ENCODE data around the gene TRRAP. TPM values are rescaled to one million over a fixed set of nuclear protein-coding genes. Genes with fewer than 3 reads are reported as not detected.

The TRRAP gene
- total RNA-seq, 4 donors from 2014 or later = 46.4 to 69.4 (median 53.0) TPM

DNA sequence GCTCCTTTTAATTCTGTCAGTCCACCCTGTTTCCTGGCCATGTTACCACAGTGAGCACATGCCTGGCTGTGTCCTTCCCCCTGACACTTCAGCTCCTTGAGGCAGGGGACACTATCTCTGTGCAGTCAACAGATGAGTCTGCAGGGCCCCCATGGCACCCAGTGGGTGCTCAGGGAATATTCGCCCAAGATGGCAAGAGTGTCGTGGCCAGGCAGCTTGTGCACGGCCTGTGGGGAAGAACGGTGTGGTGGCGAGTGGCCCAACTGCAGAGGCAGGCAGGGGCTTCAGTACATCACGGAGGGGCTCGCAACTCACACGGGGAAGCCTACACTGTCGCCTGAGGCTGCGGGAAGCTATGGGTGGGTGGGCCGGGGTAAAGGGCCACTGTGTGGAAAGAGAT lies 91.1 kb downstream of the TRRAP start:
- 92 to 96% methylated on average over 10 to 11 of the region's 11 CpGs for WGBS, 2 donors
- TF ChIP-seq, protein P1, sequence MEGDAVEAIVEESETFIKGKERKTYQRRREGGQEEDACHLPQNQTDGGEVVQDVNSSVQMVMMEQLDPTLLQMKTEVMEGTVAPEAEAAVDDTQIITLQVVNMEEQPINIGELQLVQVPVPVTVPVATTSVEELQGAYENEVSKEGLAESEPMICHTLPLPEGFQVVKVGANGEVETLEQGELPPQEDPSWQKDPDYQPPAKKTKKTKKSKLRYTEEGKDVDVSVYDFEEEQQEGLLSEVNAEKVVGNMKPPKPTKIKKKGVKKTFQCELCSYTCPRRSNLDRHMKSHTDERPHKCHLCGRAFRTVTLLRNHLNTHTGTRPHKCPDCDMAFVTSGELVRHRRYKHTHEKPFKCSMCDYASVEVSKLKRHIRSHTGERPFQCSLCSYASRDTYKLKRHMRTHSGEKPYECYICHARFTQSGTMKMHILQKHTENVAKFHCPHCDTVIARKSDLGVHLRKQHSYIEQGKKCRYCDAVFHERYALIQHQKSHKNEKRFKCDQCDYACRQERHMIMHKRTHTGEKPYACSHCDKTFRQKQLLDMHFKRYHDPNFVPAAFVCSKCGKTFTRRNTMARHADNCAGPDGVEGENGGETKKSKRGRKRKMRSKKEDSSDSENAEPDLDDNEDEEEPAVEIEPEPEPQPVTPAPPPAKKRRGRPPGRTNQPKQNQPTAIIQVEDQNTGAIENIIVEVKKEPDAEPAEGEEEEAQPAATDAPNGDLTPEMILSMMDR (IDR thresholded peaks at IDR 0.05) = no peak
- TF ChIP-seq POLR2A (IDR thresholded peaks at IDR 0.05) = no peak
- H3K4me3 ChIP-seq (ENCODE audit: low read depth, poor library complexity, severe bottlenecking) = no peak overlapping the region
- peak in 1 of 2 donors; percentile 40 for DNase-seq (ENCODE audit: low spot score in 2 of 2)
- intact Hi-C loops (cut with DNase I; ENCODE audit: low total_unique reads) = no loop called here

DNA sequence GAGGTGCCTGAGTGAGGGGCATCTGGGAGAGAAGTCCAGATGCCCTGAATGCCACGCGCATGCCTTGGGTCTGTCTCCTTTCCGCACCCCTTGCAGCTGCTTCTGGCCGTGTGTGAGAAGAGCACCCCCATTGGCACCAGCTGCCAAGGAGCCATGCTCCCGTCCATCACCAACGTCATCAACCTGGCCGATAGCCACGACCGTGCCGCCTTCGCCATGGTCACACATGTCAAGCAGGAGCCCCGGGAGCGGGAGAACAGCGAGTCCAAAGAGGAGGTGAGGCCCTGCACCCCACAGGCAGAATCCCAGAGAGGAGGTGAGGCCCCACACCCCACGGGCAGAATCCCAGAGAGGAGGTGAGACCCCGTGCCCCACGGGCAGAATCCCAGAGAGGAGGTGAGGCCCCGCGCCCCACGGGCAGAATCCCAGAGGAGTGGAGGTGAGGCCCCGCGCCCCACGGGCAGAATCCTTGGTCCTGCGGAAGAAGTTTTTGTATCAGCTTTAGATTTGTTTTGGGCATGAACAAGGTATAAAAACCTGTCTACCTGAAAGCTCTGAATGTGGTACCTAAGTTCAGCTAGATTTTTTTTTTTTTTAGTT lies 91.8 kb downstream of the TRRAP start:
- TF ChIP-seq, protein P1 (IDR thresholded peaks at IDR 0.05) = no peak
- no peak for TF ChIP-seq POLR2A (IDR thresholded peaks at IDR 0.05)
- DNase-seq (ENCODE audit: low spot score in 2 of 2) = peak in 1 of 2 donors; percentile 77
- intact Hi-C loops (cut with DNase I; ENCODE audit: low total_unique reads) = no loop called here
- 92 to 96% methylated on average over 24 of the region's 24 CpGs for WGBS, 2 donors
- H3K4me3 ChIP-seq (ENCODE audit: low read depth, poor library complexity, severe bottlenecking) = no peak overlapping the region

DNA sequence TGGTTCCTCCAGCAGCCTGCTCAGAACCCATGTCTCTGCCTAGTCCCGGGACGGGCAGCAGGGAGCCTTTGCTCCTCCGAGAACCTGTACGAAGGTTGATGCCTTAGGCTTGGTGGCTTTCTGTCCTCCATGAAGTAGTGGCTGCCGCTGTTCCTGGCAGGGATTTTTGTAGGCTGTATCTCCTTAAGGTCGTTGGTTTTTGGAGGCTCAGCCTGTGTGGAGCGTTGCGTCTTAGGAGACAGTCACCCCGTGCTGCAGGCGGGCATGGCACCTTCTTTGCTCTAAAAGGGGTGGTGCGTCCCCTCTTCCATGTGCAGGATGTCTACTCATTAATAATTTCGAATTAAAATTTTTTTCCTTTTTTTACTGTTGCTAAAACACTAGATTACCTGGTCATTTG lies 92.5 kb downstream of the TRRAP start:
- H3K4me3 ChIP-seq (ENCODE audit: low read depth, poor library complexity, severe bottlenecking) = no peak overlapping the region
- no peak for TF ChIP-seq POLR2A (IDR thresholded peaks at IDR 0.05)
- TF ChIP-seq, protein P1 (IDR thresholded peaks at IDR 0.05) = no peak
- intact Hi-C loops (cut with DNase I; ENCODE audit: low total_unique reads) = no loop called here
- 89 to 94% methylated on average over 12 of the region's 12 CpGs for WGBS, 2 donors
- peak in 1 of 2 donors; percentile 37 for DNase-seq (ENCODE audit: low spot score in 2 of 2)

DNA sequence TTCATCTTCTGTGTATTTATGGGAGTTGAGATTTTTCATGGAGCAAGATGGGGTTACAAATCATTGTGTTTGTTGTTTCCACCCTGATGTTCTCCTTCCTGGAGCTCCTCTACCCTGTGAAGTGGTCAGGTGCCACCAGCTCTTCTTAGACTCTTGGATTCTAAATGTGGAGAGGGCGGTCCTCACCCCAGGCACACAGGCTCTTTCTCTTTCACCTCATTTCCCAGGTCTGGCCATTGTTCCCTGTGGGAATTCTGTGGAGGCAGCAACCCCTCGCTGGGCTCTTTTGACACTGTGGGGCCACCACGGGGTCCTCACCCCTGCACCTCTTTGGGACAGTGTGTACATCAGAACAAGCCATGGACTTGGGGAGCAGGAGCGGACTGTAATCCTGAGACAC lies 95.9 kb downstream of the TRRAP start:
- 95 to 97% methylated on average over 4 of the region's 4 CpGs for WGBS, 2 donors
- H3K4me3 ChIP-seq (ENCODE audit: low read depth, poor library complexity, severe bottlenecking) = no peak overlapping the region
- peak in 1 of 2 donors; percentile 66 for DNase-seq (ENCODE audit: low spot score in 2 of 2)
- intact Hi-C loops (cut with DNase I; ENCODE audit: low total_unique reads) = no loop called here
- TF ChIP-seq, protein P1 (IDR thresholded peaks at IDR 0.05) = no peak
- no peak for TF ChIP-seq POLR2A (IDR thresholded peaks at IDR 0.05)

DNA sequence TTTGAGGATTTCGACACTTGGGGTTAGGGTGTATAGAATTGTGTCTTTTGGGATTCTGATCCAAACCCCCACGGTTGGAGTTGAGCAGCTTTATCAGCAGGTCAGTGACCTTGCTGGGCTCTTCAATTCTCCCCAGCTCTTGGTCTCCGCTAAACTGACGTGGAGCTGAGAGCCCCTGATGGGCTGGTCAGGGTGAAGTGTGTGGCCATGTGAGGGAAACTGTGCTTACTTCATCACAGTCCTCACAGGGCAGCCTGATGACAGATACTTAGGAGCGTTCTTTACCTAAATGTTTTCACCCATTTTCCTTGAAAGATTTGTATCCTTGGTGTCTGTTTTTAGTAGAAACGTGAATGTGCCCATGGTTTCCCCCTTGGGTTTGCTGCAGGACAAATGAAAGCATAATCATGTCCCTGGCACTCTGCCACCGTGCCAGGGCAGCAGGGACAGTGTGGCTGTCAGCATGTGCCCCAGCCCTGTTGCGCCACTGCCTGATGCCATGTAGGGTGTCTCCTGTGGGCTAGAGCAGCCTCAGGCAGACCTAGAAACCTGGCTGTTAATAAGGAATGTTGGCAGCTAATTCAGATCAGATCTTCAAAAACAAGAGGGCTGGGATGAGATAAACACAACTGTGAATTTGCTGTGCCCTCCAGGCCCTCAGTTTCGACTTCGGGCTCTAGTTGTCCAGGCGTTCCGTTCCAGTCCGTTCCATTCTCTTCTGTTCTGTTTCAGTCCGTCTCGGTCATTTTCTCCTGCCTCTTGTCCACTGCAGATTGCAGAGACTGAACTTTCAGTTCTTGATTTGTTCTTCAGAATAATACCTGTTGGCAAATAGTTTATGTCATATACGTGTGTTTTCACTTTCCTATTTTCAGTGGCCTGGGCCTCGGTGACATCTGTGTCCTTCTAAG lies 96.8 kb downstream of the TRRAP start:
- intact Hi-C loops (cut with DNase I; ENCODE audit: low total_unique reads) = no loop called here
- no peak overlapping the region for H3K4me3 ChIP-seq (ENCODE audit: low read depth, poor library complexity, severe bottlenecking)
- TF ChIP-seq POLR2A (IDR thresholded peaks at IDR 0.05) = no peak
- 84 to 87% methylated on average over 17 of the region's 17 CpGs for WGBS, 2 donors
- peak in 1 of 2 donors; percentile 50 for DNase-seq (ENCODE audit: low spot score in 2 of 2)
